ENCODE measurements around the gene SORD.

GRCh38 chr15:45123397-45123796 lies 100.4 kb downstream of the SORD start:
- TF ChIP-seq CTCF (IDR thresholded peaks at IDR 0.05) (no peak), POLR2AphosphoS5 (IDR thresholded peaks at IDR 0.05) (no peak), EP300 (IDR thresholded peaks at IDR 0.05) (no peak)
